PC-3 (cell line): Measurements from ENCODE around the gene INSM1. TPM values are rescaled to one million over a fixed set of nuclear protein-coding genes. Genes with fewer than 3 reads are reported as not detected.

Experiments used
- ATAC-seq: fragments of 200-7000 bp; cut with Tn5 transposase; 2 replicates; pipeline ENCODE4 v1.9.1; 2020; ENCODE audit warnings: mild to moderate bottlenecking, moderate library complexity
- BruUV-seq: library from RNA; stranded (reverse); fragments of 400-500 nt; replicated peaks from 2 replicates; lab custom pipeline; 2021; lab: Mats Ljungman, UMichigan
- CTCF ChIA-PET: fragments of 300-600 bp; sonication (Branson Sonifier 250); formaldehyde crosslinking; loops from one replicate; lab custom pipeline; 2022; ENCODE audit warnings: antibody characterized with exemption; lab: Charles Lee
- POLR2A ChIA-PET: fragments of 300-600 bp; sonication (Branson Sonifier 250); formaldehyde crosslinking; loops from one replicate; lab custom pipeline; 2022; ENCODE audit warnings: antibody characterized with exemption; ENCODE audit not compliant: unreplicated experiment; lab: Charles Lee
- DNase-seq: peaks from one replicate; pipeline ENCODE4 v3.0.0-alpha.2; 2015
- H2AFZ ChIP-seq: fragments of 300-600 bp; sonication (generic); 2 replicates; pipeline ENCODE4 v1.6.0; 2016; ENCODE audit warnings: antibody characterized with exemption, low read length
- H3F3A ChIP-seq: fragments of 300-600 bp; sonication (generic); one replicate; pipeline ENCODE4 v1.6.0; 2017; ENCODE audit warnings: antibody characterized with exemption, low read length, control low read depth, mild to moderate bottlenecking; ENCODE audit not compliant: unreplicated experiment
- H3K27ac ChIP-seq: fragments of 300-600 bp; sonication (generic); 2 replicates; pipeline ENCODE4 v1.5.1; 2016; ENCODE audit warnings: mild to moderate bottlenecking, low read length
- H3K27me3 ChIP-seq: fragments of 300-600 bp; sonication (generic); 2 replicates; pipeline ENCODE4 v1.6.1; 2016; ENCODE audit warnings: low read length, mixed read lengths
- H3K36me3 ChIP-seq: fragments of 300-600 bp; sonication (generic); 2 replicates; pipeline ENCODE4 v1.6.1; 2016; ENCODE audit warnings: low read depth, mixed run types, low read length, mixed read lengths
- H3K4me1 ChIP-seq: fragments of 300-600 bp; sonication (generic); 2 replicates; pipeline ENCODE4 v1.5.1; 2016; ENCODE audit warnings: low read length; ENCODE audit not compliant: insufficient read depth
- H3K4me2 ChIP-seq: fragments of 300-600 bp; sonication (generic); 2 replicates; pipeline ENCODE4 v1.6.0; 2016; ENCODE audit warnings: low read length
- H3K4me3 ChIP-seq: fragments of 300-600 bp; sonication (generic); 2 replicates; pipeline ENCODE4 v1.5.1; 2016; ENCODE audit warnings: mild to moderate bottlenecking, low read length, mixed read lengths
- H3K79me2 ChIP-seq: fragments of 300-600 bp; sonication (generic); 2 replicates; pipeline ENCODE4 v1.6.1; 2017; ENCODE audit warnings: low read length, mixed read lengths
- H3K9ac ChIP-seq: fragments of 300-600 bp; sonication (generic); 2 replicates; pipeline ENCODE4 v1.6.0; 2016; ENCODE audit warnings: mild to moderate bottlenecking, low read length
- H3K9me2 ChIP-seq: fragments of 300-600 bp; sonication (generic); replicated peaks from 2 replicates; pipeline ENCODE4 v1.6.1; 2016; ENCODE audit warnings: mixed run types, low read length, mixed read lengths
- H3K9me3 ChIP-seq: fragments of 300-600 bp; sonication (generic); 2 replicates; pipeline ENCODE4 v1.6.1; 2016; ENCODE audit warnings: low read length, mixed read lengths
- H4K20me1 ChIP-seq: fragments of 300-600 bp; sonication (generic); 2 replicates; pipeline ENCODE4 v1.6.1; 2016; ENCODE audit warnings: low read length, mixed read lengths
- EZH2 ChIP-seq: fragments of 300-600 bp; sonication (generic); IDR thresholded peaks from one replicate; pipeline ENCODE4 v1.6.1; 2017; ENCODE audit warnings: antibody characterized with exemption, mild to moderate bottlenecking, low read length; ENCODE audit not compliant: unreplicated experiment
- EZH2phosphoT487 ChIP-seq: fragments of 300-600 bp; sonication (generic); IDR thresholded peaks from 2 replicates; pipeline ENCODE4 v1.6.1; 2018; ENCODE audit warnings: mild to moderate bottlenecking, antibody characterized with exemption, low read length, borderline replicate concordance
- intact Hi-C: fragments of 100-400 bp; cut with micrococcal nuclease; formaldehyde crosslinking; loops from 2 replicates; pipeline ENCODE4 v1.9.0; 2023
- total RNA-seq: library from RNA; depleted of rRNA; stranded (reverse); fragments of >200 nt; gene quantifications from 2 replicates; pipeline ENCODE4 v1.2.3, GENCODE V29; 2014
- TF ChIP-seq, protein P1 (sequence below): fragments of 300-600 bp; sonication (generic); conservative IDR thresholded peaks from 2 replicates; pipeline ENCODE4 v1.5.1; 2017; ENCODE audit warnings: antibody characterized with exemption, low read depth, mild to moderate bottlenecking, low read length

The INSM1 gene
- total RNA-seq, 1 experiment from 2014 or later, result 0.04 TPM

DNA sequence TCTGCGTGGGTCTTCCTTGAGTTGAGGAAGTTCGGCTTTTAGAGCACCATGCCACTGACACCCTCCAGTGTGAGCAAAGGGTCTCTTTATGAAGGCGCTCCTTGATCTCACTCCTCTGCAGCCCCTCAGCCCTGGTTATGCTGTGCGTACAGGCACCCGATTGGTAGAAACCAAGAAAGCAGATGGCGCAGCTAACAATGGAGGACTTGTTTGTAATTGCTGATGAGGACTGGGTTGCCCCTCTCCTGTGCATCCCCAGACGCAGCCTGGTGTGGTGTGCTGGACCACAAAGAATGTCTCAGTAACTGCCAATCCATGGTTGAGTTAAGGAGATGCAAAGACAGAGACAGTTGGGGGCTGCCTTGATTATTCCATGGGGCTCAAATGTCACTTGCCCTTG, 30.2 kb downstream of the INSM1 start:
- POLR2A ChIA-PET, result no interaction called here
- H3K27ac ChIP-seq, result no peak overlapping the region
- CTCF ChIA-PET, result no interaction called here
- no peaks in the 10 kb centered on the region for H3K79me2 ChIP-seq
- TF ChIP-seq EZH2 (no peak), EZH2phosphoT487 (no peak)
- TF ChIP-seq, protein P1, sequence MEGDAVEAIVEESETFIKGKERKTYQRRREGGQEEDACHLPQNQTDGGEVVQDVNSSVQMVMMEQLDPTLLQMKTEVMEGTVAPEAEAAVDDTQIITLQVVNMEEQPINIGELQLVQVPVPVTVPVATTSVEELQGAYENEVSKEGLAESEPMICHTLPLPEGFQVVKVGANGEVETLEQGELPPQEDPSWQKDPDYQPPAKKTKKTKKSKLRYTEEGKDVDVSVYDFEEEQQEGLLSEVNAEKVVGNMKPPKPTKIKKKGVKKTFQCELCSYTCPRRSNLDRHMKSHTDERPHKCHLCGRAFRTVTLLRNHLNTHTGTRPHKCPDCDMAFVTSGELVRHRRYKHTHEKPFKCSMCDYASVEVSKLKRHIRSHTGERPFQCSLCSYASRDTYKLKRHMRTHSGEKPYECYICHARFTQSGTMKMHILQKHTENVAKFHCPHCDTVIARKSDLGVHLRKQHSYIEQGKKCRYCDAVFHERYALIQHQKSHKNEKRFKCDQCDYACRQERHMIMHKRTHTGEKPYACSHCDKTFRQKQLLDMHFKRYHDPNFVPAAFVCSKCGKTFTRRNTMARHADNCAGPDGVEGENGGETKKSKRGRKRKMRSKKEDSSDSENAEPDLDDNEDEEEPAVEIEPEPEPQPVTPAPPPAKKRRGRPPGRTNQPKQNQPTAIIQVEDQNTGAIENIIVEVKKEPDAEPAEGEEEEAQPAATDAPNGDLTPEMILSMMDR, result no peak
- H3F3A ChIP-seq, result no peaks in the 10 kb centered on the region
- no peaks in the 10 kb centered on the region for H3K27me3 ChIP-seq
- H3K4me1 ChIP-seq, result no peaks in the 10 kb centered on the region
- H3K9me2 ChIP-seq, result no peaks in the 10 kb centered on the region
- H3K9ac ChIP-seq, result no peak overlapping the region
- H2AFZ ChIP-seq, result no peak overlapping the region
- no peak overlapping the region for H3K4me2 ChIP-seq
- no peaks in the 10 kb centered on the region for H3K36me3 ChIP-seq
- DNase-seq (no peak), ATAC-seq (no peak)
- H3K9me3 ChIP-seq, result no peaks in the 10 kb centered on the region
- BruUV-seq, result no TSS peak
- no peak overlapping the region for H3K4me3 ChIP-seq
- H4K20me1 ChIP-seq, result no peaks in the 10 kb centered on the region
- intact Hi-C loops, result no loop called here

DNA sequence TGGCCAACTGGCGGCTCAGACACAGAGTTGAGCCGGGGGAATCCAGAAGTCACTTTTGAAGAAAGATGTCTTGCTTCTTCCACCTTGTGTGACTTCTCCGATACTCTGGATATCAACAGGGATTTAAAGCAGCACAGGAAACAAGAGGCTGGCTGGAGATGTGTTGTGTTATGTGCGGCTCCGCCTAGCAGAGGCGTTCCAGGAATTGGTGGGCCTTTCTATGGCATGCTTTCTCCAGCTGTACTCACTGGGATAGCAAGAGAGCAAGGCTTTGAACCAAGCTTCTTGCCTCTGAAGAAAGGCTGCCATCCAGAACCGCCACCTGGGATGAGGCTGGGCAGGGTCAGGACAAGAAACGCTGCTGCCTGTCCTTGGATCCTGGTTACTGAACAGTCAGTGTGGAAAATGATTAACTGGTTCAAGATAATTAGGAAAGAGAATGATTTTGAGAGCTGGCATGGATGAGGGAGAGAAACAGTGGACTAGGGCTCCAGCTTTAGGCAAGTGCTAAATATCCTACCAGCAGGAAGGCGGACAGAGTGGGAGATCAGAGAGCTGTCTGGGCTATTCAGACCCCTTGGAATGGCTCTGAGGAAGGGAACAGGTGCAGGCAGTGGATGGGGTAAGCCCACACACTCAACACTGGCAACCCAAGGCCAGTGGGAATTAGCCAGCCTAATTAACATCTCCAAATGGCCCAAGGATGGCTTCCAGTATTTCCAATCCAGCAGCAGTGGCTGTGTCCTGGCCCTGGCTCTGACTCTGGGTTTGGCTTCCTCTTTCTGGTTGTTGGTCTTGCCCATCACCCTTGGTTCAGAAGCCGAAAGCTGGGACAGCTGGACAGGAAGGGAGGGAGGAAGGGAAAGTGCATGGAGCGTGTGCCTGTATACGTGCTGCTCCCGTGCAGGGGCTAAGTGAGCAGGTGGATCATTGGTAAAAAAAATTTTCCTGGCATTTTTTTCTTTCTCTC, 31.9 kb downstream of the INSM1 start:
- Histone ChIP-seq H3K79me2 (no peaks in the 10 kb centered on the region), H3K27me3 (no peaks in the 10 kb centered on the region), H2AFZ (no peak overlapping the region), H3K4me3 (no peak overlapping the region), H3K9ac (no peak overlapping the region), H3K27ac (no peak overlapping the region), H4K20me1 (no peaks in the 10 kb centered on the region), H3K36me3 (no peaks in the 10 kb centered on the region), H3K4me1 (no peaks in the 10 kb centered on the region), H3K9me3 (no peaks in the 10 kb centered on the region), H3F3A (no peaks in the 10 kb centered on the region), H3K9me2 (no peaks in the 10 kb centered on the region), H3K4me2 (no peak overlapping the region)
- no peak for ATAC-seq
- intact Hi-C loops, result no loop called here
- BruUV-seq, result no TSS peak
- no peak for DNase-seq
- TF ChIP-seq EZH2, result no peak
- TF ChIP-seq, protein P1, result no peak
- no peak for TF ChIP-seq EZH2phosphoT487
- ChIA-PET POLR2A (no interaction called here), CTCF (no interaction called here)

DNA sequence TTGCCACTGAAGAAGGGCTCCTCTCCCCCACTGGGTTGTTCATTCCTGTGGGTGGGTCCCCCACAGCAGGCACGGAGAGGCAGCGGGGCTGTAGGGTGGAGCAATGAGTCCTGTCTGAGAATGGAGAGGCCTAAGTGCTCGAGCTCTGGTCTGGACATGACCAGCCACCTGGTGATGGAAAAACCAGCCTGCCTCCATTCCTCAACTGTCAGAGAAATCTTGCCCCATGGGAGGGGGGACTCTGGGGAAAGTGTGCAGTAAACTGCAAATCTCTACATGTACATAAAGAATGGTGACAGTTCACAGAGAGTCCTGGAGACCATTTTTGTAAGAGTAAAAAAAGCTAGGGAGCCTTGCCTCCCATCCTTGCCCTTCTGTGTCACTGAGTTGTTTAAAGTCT, 34.1 kb downstream of the INSM1 start:
- Histone ChIP-seq H2AFZ (no peak overlapping the region), H3K27ac (no peak overlapping the region), H3F3A (no peaks in the 10 kb centered on the region), H3K27me3 (no peaks in the 10 kb centered on the region), H3K9me2 (no peaks in the 10 kb centered on the region), H3K79me2 (no peaks in the 10 kb centered on the region), H3K36me3 (no peaks in the 10 kb centered on the region), H3K9me3 (no peaks in the 10 kb centered on the region), H3K4me1 (no peaks in the 10 kb centered on the region), H3K9ac (no peak overlapping the region), H3K4me2 (no peak overlapping the region), H3K4me3 (no peak overlapping the region), H4K20me1 (no peaks in the 10 kb centered on the region)
- ChIA-PET CTCF (no interaction called here), POLR2A (no interaction called here)
- TF ChIP-seq EZH2 (no peak), EZH2phosphoT487 (no peak)
- TF ChIP-seq, protein P1, result no peak
- intact Hi-C loops, result no loop called here
- no peak for DNase-seq
- no TSS peak for BruUV-seq
- ATAC-seq, result no peak
